Measurements from ENCODE around the gene DCHS2. TPM values are rescaled to one million over a fixed set of nuclear protein-coding genes. Genes with fewer than 3 reads are reported as not detected.

The DCHS2 gene
- total RNA-seq, 2 donors from 2014 or later: 1.2 to 1.5 TPM

- no peak overlapping the region for H3K4me3 ChIP-seq
- H3K27me3 ChIP-seq: no peaks in the 10 kb centered on the region
- intact Hi-C loops (cut with DNase I): no loop called here
These were observed 13.5 kb downstream of the DCHS2 start for GRCh38 chr4:154478128-154478527.

GRCh38 chr4:154476232-154476631, 15.4 kb downstream of the DCHS2 start:
- no peaks in the 10 kb centered on the region for H3K27me3 ChIP-seq
- no peak for DNase-seq
- H3K4me1 ChIP-seq: no peaks in the 10 kb centered on the region
- intact Hi-C loops (cut with DNase I): no loop called here
- TF ChIP-seq CTCF (IDR thresholded peaks at IDR 0.05): no peak
- H3K9ac ChIP-seq (ENCODE audit: low read depth in 2 of 2, low read length in 2 of 2): no peak overlapping the region
- H3K27ac ChIP-seq: no peak overlapping the region
- no peaks in the 10 kb centered on the region for H3K36me3 ChIP-seq
- H3K9me3 ChIP-seq: no peaks in the 10 kb centered on the region
- H3K4me3 ChIP-seq: no peak overlapping the region

More at GRCh38 chr4:154478128-154478527, 13.5 kb downstream of the DCHS2 start:
- H3K27ac ChIP-seq: no peak overlapping the region
- no peaks in the 10 kb centered on the region for H3K4me1 ChIP-seq
- H3K9ac ChIP-seq (ENCODE audit: low read depth in 2 of 2, low read length in 2 of 2): no peak overlapping the region
- no peak for DNase-seq
- no peak for TF ChIP-seq CTCF (IDR thresholded peaks at IDR 0.05)
- H3K36me3 ChIP-seq: no peaks in the 10 kb centered on the region
- no peaks in the 10 kb centered on the region for H3K9me3 ChIP-seq

GRCh38 chr4:154475820-154476219, 15.8 kb downstream of the DCHS2 start:
- H3K9me3 ChIP-seq: no peaks in the 10 kb centered on the region
- no peaks in the 10 kb centered on the region for H3K27me3 ChIP-seq
- intact Hi-C loops (cut with DNase I): no loop called here
- no peak overlapping the region for H3K4me3 ChIP-seq
- H3K36me3 ChIP-seq: no peaks in the 10 kb centered on the region
- H3K4me1 ChIP-seq: no peaks in the 10 kb centered on the region
- DNase-seq: no peak
- TF ChIP-seq CTCF (IDR thresholded peaks at IDR 0.05): no peak
- H3K9ac ChIP-seq (ENCODE audit: low read depth in 2 of 2, low read length in 2 of 2): no peak overlapping the region
- no peak overlapping the region for H3K27ac ChIP-seq

GRCh38 chr4:154473497-154473896, 18.1 kb downstream of the DCHS2 start:
- H3K27me3 ChIP-seq: no peaks in the 10 kb centered on the region
- H3K4me3 ChIP-seq: no peak overlapping the region
- intact Hi-C loops (cut with DNase I): no loop called here
- no peak for TF ChIP-seq CTCF (IDR thresholded peaks at IDR 0.05)
- H3K9ac ChIP-seq (ENCODE audit: low read depth in 2 of 2, low read length in 2 of 2): no peak overlapping the region
- H3K9me3 ChIP-seq: no peaks in the 10 kb centered on the region
- no peak overlapping the region for H3K27ac ChIP-seq
- no peak for DNase-seq
- no peaks in the 10 kb centered on the region for H3K36me3 ChIP-seq
- H3K4me1 ChIP-seq: no peaks in the 10 kb centered on the region

GRCh38 chr4:154472858-154473257, 18.7 kb downstream of the DCHS2 start:
- Histone ChIP-seq H3K27me3 (no peaks in the 10 kb centered on the region), H3K9me3 (no peaks in the 10 kb centered on the region), H3K36me3 (no peaks in the 10 kb centered on the region), H3K9ac (ENCODE audit: low read depth in 2 of 2, low read length in 2 of 2) (no peak overlapping the region), H3K27ac (no peak overlapping the region), H3K4me3 (no peak overlapping the region), H3K4me1 (no peaks in the 10 kb centered on the region)
- DNase-seq: no peak
- intact Hi-C loops (cut with DNase I): no loop called here
- TF ChIP-seq CTCF (IDR thresholded peaks at IDR 0.05): no peak
